Activated CD8-positive, alpha-beta memory T cell treated with anti-CD3 and anti-CD28 coated beads for 4 hours (primary cell): ENCODE data around the gene CLEC18C.
"Not testable (repeated sequence)": the region's sequence is repeated elsewhere in the genome, so short reads cannot be mapped to it uniquely, and the experiment has no call there.

Source experiments
- DNase-seq, 2 donors: peaks; one replicate each; pipeline ENCODE4 v3.0.0-alpha.2; 2020; ENCODE audit warnings: low read depth in 2 of 2

The CLEC18C gene

GRCh38 chr16:70206382-70206781 is 32.8 kb downstream of the CLEC18C start:
- DNase-seq = not testable (repeated sequence)

- DNase-seq = not testable (repeated sequence)
Observed at GRCh38 chr16:70218586-70218985, 45.0 kb downstream of the CLEC18C start.

GRCh38 chr16:70222574-70222973 is 49.0 kb downstream of the CLEC18C start:
- not testable (repeated sequence) for DNase-seq

GRCh38 chr16:70223216-70223615 is 49.6 kb downstream of the CLEC18C start:
- DNase-seq = not testable (repeated sequence)

- not testable (repeated sequence) for DNase-seq
Observed at GRCh38 chr16:70223971-70224513, 50.5 kb downstream of the CLEC18C start.

- DNase-seq = not testable (repeated sequence)
Observed at GRCh38 chr16:70224645-70225044, 51.1 kb downstream of the CLEC18C start.

GRCh38 chr16:70225430-70225829 is 51.8 kb downstream of the CLEC18C start:
- not testable (repeated sequence) for DNase-seq

GRCh38 chr16:70226024-70226423 is 52.4 kb downstream of the CLEC18C start:
- DNase-seq = not testable (repeated sequence)

- DNase-seq = not testable (repeated sequence)
Observed at GRCh38 chr16:70231831-70232230, 58.2 kb downstream of the CLEC18C start.
